Astrocyte (in vitro differentiated cells and primary cell): ENCODE measurements around the gene VOPP1. TPM values are rescaled to one million over a fixed set of nuclear protein-coding genes. Genes with fewer than 3 reads are reported as not detected.

ENCODE experiments used
- DNase-seq: peaks from one replicate; pipeline ENCODE4 v3.0.0-alpha.2; 2010; ENCODE audit warnings: low read depth
- FAIRE-seq: peaks from 2 replicates; lab custom pipeline; 2011; peaks lifted over from hg19 to GRCh38; lab: Jason Lieb, UNC
- H2AFZ ChIP-seq: 2 replicates; pipeline ENCODE4 v1.6.0; 2012; ENCODE audit warnings: low read depth, low read length, inconsistent platforms
- H3K27ac ChIP-seq: 2 replicates; pipeline ENCODE4 v1.5.1; 2011; ENCODE audit warnings: low read depth, low read length, inconsistent platforms
- H3K27me3 ChIP-seq: 2 replicates; pipeline ENCODE4 v1.6.0; 2011; ENCODE audit warnings: low read length, inconsistent platforms; ENCODE audit not compliant: insufficient read depth
- H3K36me3 ChIP-seq: 2 replicates; pipeline ENCODE4 v1.5.1; 2011; ENCODE audit warnings: low read length, inconsistent platforms; ENCODE audit not compliant: insufficient read depth
- H3K4me1 ChIP-seq: 2 replicates; pipeline ENCODE4 v1.5.1; 2011; ENCODE audit warnings: low read length, inconsistent platforms; ENCODE audit not compliant: insufficient read depth
- H3K4me2 ChIP-seq: 2 replicates; pipeline ENCODE4 v1.6.0; 2012; ENCODE audit warnings: low read length, inconsistent platforms
- H3K4me3 ChIP-seq: 2 replicates; pipeline ENCODE4 v1.5.1; 2011; ENCODE audit warnings: low read depth, mild to moderate bottlenecking, low read length, inconsistent platforms; ENCODE audit not compliant: insufficient read depth
- H3K79me2 ChIP-seq: 2 replicates; pipeline ENCODE4 v1.6.0; 2012; ENCODE audit warnings: mild to moderate bottlenecking, low read length, inconsistent platforms; ENCODE audit not compliant: insufficient read depth
- H3K9ac ChIP-seq: 2 replicates; pipeline ENCODE4 v1.6.0; 2012; ENCODE audit warnings: mild to moderate bottlenecking, low read length, inconsistent platforms
- H3K9me3 ChIP-seq: 2 replicates; pipeline ENCODE4 v1.5.1; 2012; ENCODE audit warnings: low read depth, mild to moderate bottlenecking, low read length, inconsistent platforms; ENCODE audit not compliant: insufficient read depth
- H4K20me1 ChIP-seq: 2 replicates; pipeline ENCODE4 v1.6.0; 2012; ENCODE audit warnings: low read length, inconsistent platforms; ENCODE audit not compliant: insufficient read depth
- H3K27ac Mint-ChIP-seq: one replicate; pipeline ENCODE4 v1.8.0; 2021; ENCODE audit warnings: mild to moderate bottlenecking, mixed read lengths; ENCODE audit not compliant: unreplicated experiment
- H3K27me3 Mint-ChIP-seq: one replicate; pipeline ENCODE4 v1.8.0; 2021; ENCODE audit warnings: low read depth, mixed read lengths; ENCODE audit not compliant: unreplicated experiment
- H3K36me3 Mint-ChIP-seq: one replicate; pipeline ENCODE4 v1.8.0; 2021; ENCODE audit warnings: low read depth, mixed read lengths; ENCODE audit not compliant: unreplicated experiment
- H3K4me1 Mint-ChIP-seq: one replicate; pipeline ENCODE4 v1.8.0; 2021; ENCODE audit warnings: low read depth, mixed read lengths; ENCODE audit not compliant: unreplicated experiment
- H3K4me3 Mint-ChIP-seq: one replicate; pipeline ENCODE4 v1.8.0; 2021; ENCODE audit warnings: mild to moderate bottlenecking, moderate library complexity, mixed read lengths; ENCODE audit not compliant: unreplicated experiment
- H3K9me3 Mint-ChIP-seq: one replicate; pipeline ENCODE4 v1.8.0; 2021; ENCODE audit warnings: mild to moderate bottlenecking, mixed read lengths; ENCODE audit not compliant: unreplicated experiment
- CTCF ChIP-seq: IDR thresholded peaks from 2 replicates; pipeline ENCODE4 v1.5.1; 2011; ENCODE audit warnings: low read depth, mild to moderate bottlenecking, inconsistent platforms, low read length, moderate library complexity; ENCODE audit not compliant: insufficient read depth
- EZH2 ChIP-seq: IDR thresholded peaks from 2 replicates; pipeline ENCODE4 v1.6.1; 2012; ENCODE audit warnings: mild to moderate bottlenecking, low read length, inconsistent platforms; ENCODE audit not compliant: insufficient read depth
- total RNA-seq: library from RNA; stranded (reverse); gene quantifications from 2 replicates; pipeline ENCODE4 v1.2.1, GENCODE V29; 2021

VOPP1 gene
- total RNA-seq, 1 donor from 2014 or later, result 133 TPM

- no peaks in the 10 kb centered on the region for H3K9me3 ChIP-seq
- H3K9me3 Mint-ChIP-seq, result no peaks in the 10 kb centered on the region
- no peak for FAIRE-seq
- H2AFZ ChIP-seq, result no peak overlapping the region
- peaks cover 16% of the 10 kb centered on the region for H3K79me2 ChIP-seq
- peaks cover 78% of the 10 kb centered on the region for H4K20me1 ChIP-seq
- no peaks in the 10 kb centered on the region for H3K4me1 ChIP-seq
- no peaks in the 10 kb centered on the region for H3K27me3 ChIP-seq
- H3K27ac ChIP-seq, result no peak overlapping the region
- peaks cover 30% of the 10 kb centered on the region for H3K36me3 Mint-ChIP-seq
- H3K27ac Mint-ChIP-seq, result no peak overlapping the region
- H3K4me2 ChIP-seq, result no peak overlapping the region
- H3K36me3 ChIP-seq, result peaks cover 17% of the 10 kb centered on the region
- no peak for TF ChIP-seq EZH2
- TF ChIP-seq CTCF, result no peak
- H3K4me3 ChIP-seq, result no peak overlapping the region
- no peaks in the 10 kb centered on the region for H3K27me3 Mint-ChIP-seq
- DNase-seq, result no peak
- peaks cover 11% of the 10 kb centered on the region for H3K4me1 Mint-ChIP-seq
- no peak overlapping the region for H3K9ac ChIP-seq
- H3K4me3 Mint-ChIP-seq, result no peak overlapping the region
Observed at GRCh38 chr7:55494951-55495350, 77.4 kb downstream of the VOPP1 start.

- no peaks in the 10 kb centered on the region for H3K9me3 ChIP-seq
- H3K4me1 ChIP-seq, result no peaks in the 10 kb centered on the region
- Mint-ChIP-seq H3K4me3 (no peak overlapping the region), H3K27me3 (no peaks in the 10 kb centered on the region), H3K9me3 (no peaks in the 10 kb centered on the region), H3K27ac (peak overlapping the region; percentile 24), H3K4me1 (peaks cover 17% of the 10 kb centered on the region), H3K36me3 (peaks cover 30% of the 10 kb centered on the region)
- no peak overlapping the region for H3K9ac ChIP-seq
- no peak overlapping the region for H3K4me3 ChIP-seq
- DNase-seq, result peak; percentile 28
- H3K79me2 ChIP-seq, result peaks cover 4% of the 10 kb centered on the region
- peaks cover 21% of the 10 kb centered on the region for H3K36me3 ChIP-seq
- TF ChIP-seq EZH2 (no peak), CTCF (no peak)
- H3K27ac ChIP-seq, result no peak overlapping the region
- FAIRE-seq, result no peak
- no peak overlapping the region for H2AFZ ChIP-seq
- no peak overlapping the region for H3K4me2 ChIP-seq
- no peaks in the 10 kb centered on the region for H3K27me3 ChIP-seq
- H4K20me1 ChIP-seq, result peaks cover 77% of the 10 kb centered on the region
Observed at GRCh38 chr7:55493408-55493807, 78.9 kb downstream of the VOPP1 start.

GRCh38 chr7:55491346-55491745 lies 81.0 kb downstream of the VOPP1 start:
- H3K4me1 ChIP-seq, result no peaks in the 10 kb centered on the region
- H3K4me3 Mint-ChIP-seq, result no peak overlapping the region
- H3K4me1 Mint-ChIP-seq, result peaks cover 27% of the 10 kb centered on the region
- no peaks in the 10 kb centered on the region for H3K9me3 ChIP-seq
- peaks cover 34% of the 10 kb centered on the region for H3K36me3 Mint-ChIP-seq
- peaks cover 80% of the 10 kb centered on the region for H4K20me1 ChIP-seq
- no peak for FAIRE-seq
- H3K27me3 Mint-ChIP-seq, result no peaks in the 10 kb centered on the region
- no peak overlapping the region for H3K4me2 ChIP-seq
- no peak overlapping the region for H3K27ac Mint-ChIP-seq
- peaks cover 18% of the 10 kb centered on the region for H3K36me3 ChIP-seq
- no peak overlapping the region for H3K9ac ChIP-seq
- no peak overlapping the region for H2AFZ ChIP-seq
- no peak overlapping the region for H3K27ac ChIP-seq
- TF ChIP-seq EZH2, result no peak
- TF ChIP-seq CTCF, result no peak
- H3K4me3 ChIP-seq, result no peak overlapping the region
- no peak for DNase-seq
- H3K79me2 ChIP-seq, result no peaks in the 10 kb centered on the region
- H3K27me3 ChIP-seq, result no peaks in the 10 kb centered on the region
- no peaks in the 10 kb centered on the region for H3K9me3 Mint-ChIP-seq
